PC-9 (cell line): Measurements from ENCODE around the gene OSER1.

Experiments
- CTCF ChIP-seq: fragments of 200-600 bp; sonication (generic); conservative IDR thresholded peaks from 2 replicates; pipeline ENCODE4 v1.6.1; 2017; ENCODE audit warnings: mixed run types, antibody characterized with exemption, mild to moderate bottlenecking, moderate library complexity
- EZH2 ChIP-seq: fragments of 200-600 bp; sonication (generic); IDR thresholded peaks from 2 replicates; pipeline ENCODE4 v1.8.0; 2017; ENCODE audit warnings: antibody characterized with exemption, low read depth

- TF ChIP-seq CTCF (no peak), EZH2 (no peak)
Observed at GRCh38 chr20:44204832-44205215, 5.7 kb downstream of the OSER1 start.
